ENCODE data around the gene KLF6. TPM values are rescaled to one million over a fixed set of nuclear protein-coding genes. Genes with fewer than 3 reads are reported as not detected.

The KLF6 gene
- total RNA-seq, 2 donors from 2014 or later = 184 to 240 TPM

DNA sequence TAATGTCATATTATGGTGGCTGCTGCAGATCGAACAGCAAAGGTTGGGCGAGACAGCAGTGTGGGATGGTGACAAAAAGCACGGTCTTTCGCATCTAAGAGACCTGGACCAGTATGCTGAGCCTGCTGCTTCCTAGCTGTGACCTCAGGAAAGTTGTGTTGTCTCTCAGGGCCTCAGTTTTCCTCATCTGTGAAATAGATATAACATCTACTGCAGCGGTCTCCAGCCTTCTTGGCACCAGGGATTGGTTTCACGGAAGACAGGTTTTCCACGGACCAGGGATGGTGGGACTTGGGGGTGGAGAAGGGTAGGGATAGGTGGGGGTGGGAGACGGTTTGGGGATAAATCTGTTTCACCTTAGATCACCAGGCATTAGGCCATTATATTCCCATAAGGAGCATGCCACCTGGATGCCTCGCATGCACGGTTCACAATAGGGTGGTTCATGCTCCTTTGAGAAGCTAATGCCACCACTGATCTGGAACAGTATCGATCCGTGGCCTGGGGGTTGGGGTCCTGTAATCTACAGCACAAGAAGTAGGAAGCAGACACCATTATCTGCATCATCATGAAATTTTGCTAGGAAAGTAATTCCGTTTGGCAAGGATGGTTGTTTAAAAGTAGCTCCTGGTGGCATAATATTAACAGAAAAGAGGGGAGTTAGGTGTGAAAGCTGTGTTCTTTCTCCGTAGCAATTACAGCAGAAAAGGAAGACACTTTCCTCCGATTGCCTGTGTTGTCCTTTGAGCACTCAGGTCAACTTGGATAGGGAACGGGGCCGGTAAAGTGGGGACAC, 10.8 kb downstream of the KLF6 start:
- no peak for DNase-seq
- Mint-ChIP-seq H3K4me3 (peak overlapping the region in 1 of 2 donors; percentile 21), H3K27me3 (ENCODE audit: low read depth) (no peaks in the 10 kb centered on the region), H3K9me3 (no peaks in the 10 kb centered on the region), H3K27ac (peak overlapping the region; percentile 94), H3K36me3 (ENCODE audit: insufficient read depth in 2 of 2) (peaks cover 19 to 33% of the 10 kb centered on the region in 2 donors), H3K4me1 (ENCODE audit: low read depth) (peaks cover 39% of the 10 kb centered on the region)
- ATAC-seq (replicated peaks in 1 of 2) = no peak

DNA sequence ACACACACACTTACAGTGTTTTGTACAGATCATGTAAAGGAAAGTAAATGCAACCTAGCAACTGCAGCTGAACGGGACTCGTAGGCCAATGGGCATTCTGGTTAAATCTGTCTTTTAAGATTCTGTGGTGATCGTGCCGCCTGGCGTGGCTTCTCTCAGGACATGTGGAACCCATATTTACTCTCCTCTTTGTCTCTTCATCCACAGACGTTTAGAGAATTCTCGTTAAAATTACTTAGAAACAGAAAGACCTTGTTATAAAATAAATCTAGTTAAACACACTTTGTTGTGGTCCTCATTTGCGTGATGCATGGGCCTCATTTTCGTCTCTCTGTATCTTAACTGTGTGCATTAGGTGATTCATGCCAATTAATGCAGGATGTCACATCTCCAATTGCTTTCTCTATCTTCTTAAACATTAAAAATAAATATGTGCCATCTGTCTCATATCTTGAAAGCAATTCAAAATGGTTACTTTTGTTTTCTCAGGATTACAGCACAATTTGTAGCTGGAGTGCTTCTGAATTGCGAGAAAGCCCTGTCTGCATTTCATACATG, 11.5 kb downstream of the KLF6 start:
- H3K9me3 Mint-ChIP-seq = no peaks in the 10 kb centered on the region
- no peak for ATAC-seq (replicated peaks in 1 of 2)
- no peaks in the 10 kb centered on the region for H3K27me3 Mint-ChIP-seq (ENCODE audit: low read depth)
- peaks cover 33% of the 10 kb centered on the region for H3K4me1 Mint-ChIP-seq (ENCODE audit: low read depth)
- H3K4me3 Mint-ChIP-seq = no peak overlapping the region
- DNase-seq = no peak
- peak overlapping the region; percentile 61 for H3K27ac Mint-ChIP-seq
- peaks cover 14 to 28% of the 10 kb centered on the region in 2 donors for H3K36me3 Mint-ChIP-seq (ENCODE audit: insufficient read depth in 2 of 2)

DNA sequence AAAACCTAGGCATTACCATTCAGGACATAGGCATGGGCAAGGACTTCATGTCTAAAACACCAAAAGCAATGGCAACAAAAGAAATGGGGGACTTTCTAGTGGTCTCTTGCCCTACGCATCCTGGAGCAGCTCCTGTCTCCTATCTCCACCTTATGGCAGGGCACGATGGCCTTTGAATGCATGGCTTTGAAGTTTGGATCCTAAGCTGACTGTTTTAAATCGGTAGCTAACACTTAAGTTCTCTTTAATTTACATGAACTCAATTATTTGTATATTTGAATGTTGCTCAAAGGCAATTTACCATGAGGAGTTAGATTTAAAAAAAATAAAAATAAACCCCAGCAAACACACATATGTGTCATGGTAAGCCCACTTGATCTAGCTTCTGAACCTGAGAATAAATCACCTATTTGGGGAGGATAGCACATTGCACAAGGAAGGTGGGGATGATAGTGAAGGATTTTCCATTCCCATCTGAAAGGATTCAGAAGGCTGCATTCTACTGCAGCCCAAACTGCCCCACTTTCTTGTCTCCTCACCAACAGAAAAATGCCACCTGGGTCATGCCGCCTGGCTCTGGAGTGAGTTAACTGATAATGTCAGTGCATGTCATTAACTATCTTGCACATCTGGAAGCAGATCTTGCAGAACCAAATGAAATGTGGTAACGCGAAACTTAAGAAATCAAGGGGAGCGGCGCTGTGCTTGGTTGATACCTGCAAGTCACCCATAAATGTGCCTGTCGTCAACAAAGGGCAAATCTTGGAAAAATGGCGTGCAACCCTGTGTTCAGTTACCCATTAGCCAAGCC, 12.4 kb downstream of the KLF6 start:
- Mint-ChIP-seq H3K36me3 (ENCODE audit: insufficient read depth in 2 of 2) (peaks cover 11 to 20% of the 10 kb centered on the region in 2 donors), H3K9me3 (no peaks in the 10 kb centered on the region), H3K27me3 (ENCODE audit: low read depth) (no peaks in the 10 kb centered on the region), H3K27ac (peak overlapping the region; percentile 88), H3K4me3 (no peak overlapping the region), H3K4me1 (ENCODE audit: low read depth) (peaks cover 23% of the 10 kb centered on the region)
- ATAC-seq (replicated peaks in 1 of 2) = no peak
- DNase-seq = no peak

DNA sequence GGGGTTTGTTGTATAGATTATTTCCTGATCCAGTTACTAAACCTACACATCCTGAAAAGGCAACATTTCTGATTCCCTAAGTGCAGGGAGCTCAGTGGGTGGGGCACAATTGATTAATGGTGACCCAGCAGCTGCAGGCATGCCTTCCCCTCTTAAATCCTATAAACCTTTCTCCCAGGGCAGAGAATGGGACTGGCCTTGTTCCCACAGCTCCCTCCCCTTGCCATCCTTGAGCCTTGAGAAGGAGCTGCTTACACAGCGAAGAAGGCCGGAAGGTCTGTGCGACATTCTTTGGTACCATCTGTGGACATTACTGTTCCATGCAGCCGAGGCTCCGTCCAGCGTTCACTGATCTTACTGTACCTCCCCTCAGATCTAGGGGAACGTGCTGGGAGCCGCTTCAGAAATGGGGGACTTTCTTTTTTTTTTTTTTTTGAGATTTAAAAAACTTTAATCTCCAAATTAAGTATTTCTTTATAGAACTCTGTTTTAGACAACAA, 14.3 kb downstream of the KLF6 start:
- no peak overlapping the region for H3K4me3 Mint-ChIP-seq
- peak in 1 of 2 donors; percentile 16 for ATAC-seq (replicated peaks in 1 of 2)

DNA sequence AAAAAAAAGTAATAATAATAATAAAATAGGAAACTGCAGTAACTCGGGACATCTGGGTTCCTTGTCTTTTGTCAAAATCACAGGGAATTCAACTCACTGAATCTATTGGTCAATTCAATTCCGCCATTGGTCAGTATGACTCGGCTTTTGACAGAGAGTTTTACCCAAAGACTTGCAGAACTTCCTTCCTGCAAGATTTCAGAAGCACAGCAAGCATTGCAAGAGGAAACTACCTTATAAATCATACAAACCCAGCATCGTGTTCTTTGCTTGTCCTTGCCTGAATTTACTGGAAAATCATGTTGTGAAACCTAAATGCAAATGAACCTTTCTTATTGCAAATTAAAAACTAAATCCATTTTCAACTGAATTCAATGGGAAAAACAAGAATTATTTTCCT, 15.5 kb downstream of the KLF6 start:
- Mint-ChIP-seq H3K4me1 (ENCODE audit: low read depth) (peaks cover 24% of the 10 kb centered on the region), H3K27ac (no peak overlapping the region), H3K27me3 (ENCODE audit: low read depth) (no peaks in the 10 kb centered on the region), H3K36me3 (ENCODE audit: insufficient read depth in 2 of 2) (peaks cover 0 to 2% of the 10 kb centered on the region in 2 donors), H3K9me3 (no peaks in the 10 kb centered on the region), H3K4me3 (peak overlapping the region in 1 of 2 donors; percentile 19)
- no peak for DNase-seq
- ATAC-seq (replicated peaks in 1 of 2) = no peak

More for the DNA sequence above, 14.3 kb downstream of the KLF6 start:
- Mint-ChIP-seq H3K27me3 (ENCODE audit: low read depth) (no peaks in the 10 kb centered on the region), H3K27ac (peak overlapping the region; percentile 45), H3K9me3 (no peaks in the 10 kb centered on the region), H3K4me1 (ENCODE audit: low read depth) (peaks cover 18% of the 10 kb centered on the region), H3K36me3 (ENCODE audit: insufficient read depth in 2 of 2) (peaks cover 5 to 7% of the 10 kb centered on the region in 2 donors)
- DNase-seq = no peak

DNA sequence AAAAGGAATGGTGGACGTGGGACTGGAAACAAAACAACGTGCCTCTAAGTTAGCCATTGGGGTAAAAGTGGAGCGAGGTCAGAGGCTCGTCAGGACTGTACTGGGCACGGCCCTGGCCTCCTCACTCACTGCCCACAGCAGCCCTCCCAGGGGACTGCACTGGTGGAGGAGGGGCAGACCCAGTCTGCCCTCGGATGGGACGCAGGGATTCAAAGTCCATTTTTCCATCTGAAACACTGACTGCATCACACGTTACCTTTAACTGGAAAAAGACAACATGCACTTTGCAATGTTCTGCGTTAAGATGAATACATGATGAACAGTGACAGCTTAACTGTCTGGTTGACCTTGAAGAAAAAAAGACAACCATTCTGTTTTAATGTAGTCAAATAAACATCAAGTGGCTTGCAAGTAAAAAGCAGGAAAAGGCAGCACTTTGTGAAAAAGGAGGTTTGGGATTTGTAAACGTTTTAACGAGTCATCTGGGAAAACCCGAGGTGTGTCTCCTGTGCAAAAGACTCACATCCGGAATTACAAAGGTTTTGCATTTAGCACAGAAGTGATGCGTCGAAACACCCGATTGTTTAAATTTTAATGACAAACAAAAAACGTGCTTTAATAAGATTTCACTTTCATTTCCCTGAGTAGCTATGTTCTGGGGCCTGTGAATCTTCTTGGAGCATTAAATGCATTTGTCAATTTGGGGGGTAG, 18.8 kb downstream of the KLF6 start:
- Mint-ChIP-seq H3K9me3 (peaks cover 0 to under 1% of the 10 kb centered on the region in 2 donors), H3K27ac (peak overlapping the region; percentile 73), H3K4me1 (ENCODE audit: low read depth) (peaks cover 56% of the 10 kb centered on the region), H3K4me3 (peak overlapping the region in 1 of 2 donors; percentile 87), H3K27me3 (ENCODE audit: low read depth) (no peaks in the 10 kb centered on the region), H3K36me3 (ENCODE audit: insufficient read depth in 2 of 2) (peaks cover 0 to 4% of the 10 kb centered on the region in 2 donors)
- ATAC-seq (replicated peaks in 1 of 2) = no peak
- no peak for DNase-seq

DNA sequence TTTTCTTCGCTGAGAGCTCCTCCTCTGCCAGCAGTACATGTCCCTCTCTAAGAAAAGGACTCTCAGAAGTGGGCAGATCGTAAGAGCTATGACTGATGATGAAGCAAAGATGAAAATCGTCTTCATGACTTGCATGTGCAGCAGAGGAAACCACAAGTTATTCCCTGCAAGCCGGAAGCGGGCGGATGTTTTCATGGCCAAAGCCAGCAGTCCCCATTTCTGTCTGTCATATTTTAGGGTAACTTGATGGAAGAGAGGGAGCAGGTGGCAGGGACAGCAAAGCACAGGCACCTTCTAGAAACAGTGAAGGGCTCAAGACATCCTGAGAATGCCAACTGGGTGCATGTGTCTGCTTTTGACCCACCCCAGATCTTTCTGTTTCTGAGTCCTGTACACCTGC, 19.9 kb downstream of the KLF6 start:
- ATAC-seq (replicated peaks in 1 of 2) (peak; percentile 52 to 64), DNase-seq (peak in 1 of 2 donors; percentile 63)
- peaks cover 67% of the 10 kb centered on the region for H3K4me1 Mint-ChIP-seq (ENCODE audit: low read depth)
- peaks cover 4 to 6% of the 10 kb centered on the region in 2 donors for H3K9me3 Mint-ChIP-seq
- peaks cover 5 to 9% of the 10 kb centered on the region in 2 donors for H3K36me3 Mint-ChIP-seq (ENCODE audit: insufficient read depth in 2 of 2)
- H3K27ac Mint-ChIP-seq = peak overlapping the region; percentile 7
- H3K27me3 Mint-ChIP-seq (ENCODE audit: low read depth) = no peaks in the 10 kb centered on the region
- H3K4me3 Mint-ChIP-seq = peak overlapping the region; percentile 66 to 87

DNA sequence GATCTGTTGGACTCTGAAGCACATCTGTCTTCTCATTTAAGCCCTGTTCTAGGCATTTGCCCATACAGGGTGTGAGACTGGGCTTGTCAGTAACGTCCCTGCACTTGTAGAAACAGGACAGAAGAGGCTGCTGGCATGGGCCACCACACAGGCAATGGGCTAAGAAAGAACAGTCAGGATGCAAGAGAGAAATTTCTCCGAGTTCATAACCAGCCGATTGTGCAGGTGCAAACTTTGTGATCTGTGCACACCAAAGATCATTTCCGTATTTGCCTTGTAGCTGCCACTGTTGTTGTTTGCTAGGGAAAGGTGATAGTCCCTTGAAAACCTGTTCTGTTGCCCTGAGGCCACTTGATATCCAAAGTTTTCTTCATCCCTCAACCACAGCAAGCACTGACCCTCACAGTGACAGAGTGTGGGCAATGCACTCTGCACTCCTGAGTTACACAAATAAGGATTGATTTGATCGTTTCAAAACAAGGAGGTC, 20.3 kb downstream of the KLF6 start:
- DNase-seq (no peak), ATAC-seq (replicated peaks in 1 of 2) (no peak)
- H3K27me3 Mint-ChIP-seq (ENCODE audit: low read depth) = no peaks in the 10 kb centered on the region
- H3K4me1 Mint-ChIP-seq (ENCODE audit: low read depth) = peaks cover 72% of the 10 kb centered on the region
- H3K27ac Mint-ChIP-seq = peak overlapping the region; percentile 7
- H3K36me3 Mint-ChIP-seq (ENCODE audit: insufficient read depth in 2 of 2) = peaks cover 5 to 12% of the 10 kb centered on the region in 2 donors
- peaks cover 4 to 6% of the 10 kb centered on the region in 2 donors for H3K9me3 Mint-ChIP-seq
- peak overlapping the region; percentile 66 to 87 for H3K4me3 Mint-ChIP-seq

DNA sequence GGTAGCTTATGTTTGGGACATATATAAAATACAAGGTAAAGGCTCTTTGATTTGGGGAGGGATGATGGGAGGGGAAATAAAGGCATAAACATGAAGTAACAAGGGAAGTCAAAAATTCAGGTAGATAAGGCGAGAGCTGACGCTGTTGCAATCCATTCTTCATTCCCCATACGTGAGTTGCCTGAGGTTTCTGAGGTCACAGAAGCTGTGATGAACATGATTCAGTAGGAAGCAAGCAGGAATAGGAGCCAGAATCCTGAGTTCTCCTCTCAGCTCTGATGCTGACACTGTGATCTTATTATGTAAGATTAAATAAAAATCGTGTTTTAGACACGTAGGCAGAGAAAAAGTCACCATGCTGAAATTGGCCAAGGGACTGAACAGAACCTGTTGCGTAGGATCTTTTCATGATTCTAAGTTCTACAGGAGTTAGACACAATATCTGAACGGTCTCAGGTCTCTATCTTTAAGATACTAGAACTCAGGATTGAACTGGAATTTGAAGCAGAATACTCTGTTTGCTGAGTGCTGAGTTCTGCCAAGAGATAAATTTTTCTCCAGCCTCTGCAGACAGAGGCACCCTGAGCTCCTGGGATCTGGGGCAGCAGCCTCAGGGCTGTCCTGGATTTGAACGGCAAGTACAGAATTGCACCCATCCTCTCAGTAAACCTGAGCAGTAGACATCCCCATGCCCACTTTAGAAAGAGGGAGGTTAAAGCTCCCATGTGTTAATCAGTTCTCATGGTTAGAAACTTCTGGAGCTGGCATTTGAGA, 21.0 kb downstream of the KLF6 start:
- Mint-ChIP-seq H3K27me3 (ENCODE audit: low read depth) (no peaks in the 10 kb centered on the region), H3K9me3 (peaks cover 5 to 6% of the 10 kb centered on the region in 2 donors), H3K4me1 (ENCODE audit: low read depth) (peaks cover 78% of the 10 kb centered on the region), H3K27ac (peak overlapping the region; percentile 45), H3K36me3 (ENCODE audit: insufficient read depth in 2 of 2) (peaks cover 5 to 16% of the 10 kb centered on the region in 2 donors), H3K4me3 (peak overlapping the region; percentile 66 to 87)
- DNase-seq = no peak
- no peak for ATAC-seq (replicated peaks in 1 of 2)

DNA sequence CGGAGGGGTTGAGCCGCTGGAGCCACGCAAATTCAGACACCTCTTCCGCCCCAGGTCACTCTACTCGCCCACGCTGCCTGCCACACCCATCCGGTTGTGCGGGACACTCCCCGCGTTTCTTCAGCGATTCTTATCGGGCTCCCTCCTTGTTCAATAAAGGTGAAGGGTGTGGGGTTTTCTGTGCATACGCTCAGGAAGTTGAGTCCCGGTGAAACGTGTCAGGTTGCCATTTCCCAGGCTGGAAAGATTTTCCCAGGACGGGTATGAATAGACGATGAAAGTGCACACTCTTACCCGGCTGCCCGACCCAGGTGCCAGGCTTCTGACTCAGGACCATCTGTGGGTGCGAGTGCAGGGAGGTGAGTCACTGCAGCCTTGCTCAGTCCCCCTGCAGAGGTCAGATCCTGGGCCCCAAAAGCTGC, 22.0 kb downstream of the KLF6 start:
- peaks cover 5 to 6% of the 10 kb centered on the region in 2 donors for H3K9me3 Mint-ChIP-seq
- DNase-seq = peak; percentile 58 to 71
- H3K27me3 Mint-ChIP-seq (ENCODE audit: low read depth) = no peaks in the 10 kb centered on the region
- ATAC-seq (replicated peaks in 1 of 2) = peak; percentile 49 to 68
- peaks cover 88% of the 10 kb centered on the region for H3K4me1 Mint-ChIP-seq (ENCODE audit: low read depth)
- H3K27ac Mint-ChIP-seq = peak overlapping the region; percentile 54
- H3K4me3 Mint-ChIP-seq = peak overlapping the region; percentile 37 to 77
- H3K36me3 Mint-ChIP-seq (ENCODE audit: insufficient read depth in 2 of 2) = peaks cover 5 to 16% of the 10 kb centered on the region in 2 donors

DNA sequence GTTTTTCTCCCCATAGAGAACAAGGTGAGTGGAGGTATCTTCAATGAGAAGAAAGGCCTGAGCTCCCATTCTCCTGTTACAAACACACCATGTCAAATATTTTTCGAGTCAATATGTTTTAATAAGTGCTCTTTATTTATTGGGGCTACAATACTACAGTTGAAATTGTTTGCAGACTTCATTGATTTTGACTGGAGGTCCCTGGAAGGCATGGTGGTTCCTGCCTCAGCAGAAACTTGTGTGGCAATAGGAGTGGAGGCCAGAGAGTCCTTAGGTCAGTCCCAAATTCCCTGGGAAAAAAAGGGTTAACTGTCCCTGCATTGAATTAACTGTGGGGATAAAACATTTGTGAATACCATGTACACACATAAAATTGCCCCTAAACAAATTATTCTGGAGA, 22.7 kb downstream of the KLF6 start:
- H3K27ac Mint-ChIP-seq = no peak overlapping the region
- no peaks in the 10 kb centered on the region for H3K27me3 Mint-ChIP-seq (ENCODE audit: low read depth)

More for the DNA sequence above, 22.7 kb downstream of the KLF6 start:
- H3K36me3 Mint-ChIP-seq (ENCODE audit: insufficient read depth in 2 of 2) = peaks cover 5 to 16% of the 10 kb centered on the region in 2 donors
- H3K4me3 Mint-ChIP-seq = peak overlapping the region in 1 of 2 donors; percentile 28
- ATAC-seq (replicated peaks in 1 of 2) (no peak), DNase-seq (no peak)
- peaks cover 5 to 6% of the 10 kb centered on the region in 2 donors for H3K9me3 Mint-ChIP-seq
- H3K4me1 Mint-ChIP-seq (ENCODE audit: low read depth) = peaks cover 95% of the 10 kb centered on the region
